Heart left ventricle (tissue), 16 donors: Measurements from ENCODE around the gene CTTN. TPM values are rescaled to one million over a fixed set of nuclear protein-coding genes. Genes with fewer than 3 reads are reported as not detected.
"Not testable (repeated sequence)": the region's sequence is repeated elsewhere in the genome, so short reads cannot be mapped to it uniquely, and the experiment has no call there.

Source experiments
- ATAC-seq, 4 donors: fragments of 200-7000 bp; cut with Tn5 transposase; one replicate each; pipeline ENCODE4 v1.9.1; 2020 to 2022; ENCODE audit warnings: moderate library complexity in 4 of 4, mild to moderate bottlenecking in 3 of 4, moderate number of reproducible peaks in 1 of 4
- DNase-seq, 5 donors: peaks; one replicate each; pipeline ENCODE4 v3.0.0-alpha.2; 2020
- H3K27ac ChIP-seq, 12 donors: fragments of 200-600 bp; sonication (generic) in 4 of 12; one replicate each; pipeline versions ENCODE4 v1.5.0 to v1.8.0; 2016 to 2022; ENCODE audit warnings: mild to moderate bottlenecking in 2 of 12
- H3K27me3 ChIP-seq, 9 donors: fragments of 200-600 bp; sonication (generic) in 2 of 9; one replicate each; pipeline versions ENCODE4 v1.5.1 to v1.8.0; 2016 to 2022; ENCODE audit warnings: mild to moderate bottlenecking in 3 of 9
- H3K36me3 ChIP-seq, 9 donors: fragments of 200-600 bp; sonication (generic) in 2 of 9; one replicate each; pipeline versions ENCODE4 v1.5.0 to v1.8.0; 2018 to 2022; ENCODE audit warnings: mild to moderate bottlenecking in 2 of 9
- H3K4me1 ChIP-seq, 12 donors: fragments of 200-600 bp; sonication (generic) in 4 of 12; one replicate each; pipeline versions ENCODE4 v1.5.0 to v1.8.0; 2016 to 2022; ENCODE audit warnings: mild to moderate bottlenecking in 3 of 12
- H3K4me3 ChIP-seq, 12 donors: fragments of 200-600 bp; sonication (generic) in 4 of 12; one replicate each; pipeline versions ENCODE4 v1.5.0 to v1.8.0; 2017 to 2022; ENCODE audit warnings: mild to moderate bottlenecking in 9 of 12, moderate library complexity in 4 of 12
- H3K9me3 ChIP-seq, 12 donors: fragments of 200-600 bp; sonication (generic) in 4 of 12; one replicate each; pipeline versions ENCODE4 v1.5.0 to v1.8.0; 2016 to 2022; ENCODE audit warnings: mild to moderate bottlenecking in 1 of 12
- POLR2A ChIP-seq, 2 donors: fragments of 450-650 bp; IDR thresholded peaks; one replicate each; pipeline ENCODE4 v1.6.1; 2017; ENCODE audit warnings: antibody characterized with exemption in 2 of 2, mild to moderate bottlenecking in 2 of 2, moderate library complexity in 2 of 2
- WGBS, 4 donors: extraction: QIAGEN DNeasy Blood & Tissue Kit in 2 of 4; methylation state at CpG; one replicate each; pipeline versions ENCODE4 v1.1.5 to v1.1.7; 2013 to 2018; 5-methylcytosine and 5-hydroxymethylcytosine counted together
- intact Hi-C, 10 donors: fragments of 100-400 bp; cut with DNase I; formaldehyde crosslinking; loops; one replicate each; pipeline versions ENCODE4 v1.11.1 to v1.14.2; 2022
- polyA plus RNA-seq, 2 donors: library from polyadenylated mRNA; stranded (reverse); fragments of 200-250 nt; gene quantifications; one replicate each; pipeline ENCODE4 v1.2.3, GENCODE V29; 2013
- total RNA-seq, 9 donors: library from RNA; depleted of rRNA in 2 of 9; stranded (reverse); fragments of >200 nt in 2 of 9; fragmentation: NEBNext Ultra II Directional in 3 of 9; extraction: Animal tissue kit (Norgen Biotek cat#: 25700) in 3 of 9; gene quantifications; one replicate each; pipeline versions ENCODE4 v1.1.0 to v1.2.4, GENCODE V29; 2016 to 2023
- TF ChIP-seq, protein P1 (sequence below), 12 donors: fragments of 200-600 bp; sonication (generic) in 4 of 12; IDR thresholded peaks; one replicate each; pipeline versions ENCODE4 v1.5.0 to v1.8.0; 2018 to 2022; ENCODE audit warnings: antibody characterized with exemption in 12 of 12, mild to moderate bottlenecking in 5 of 12
- donor health status: ischemic (EF 13 %, LVEDD 7.1; RV severe dilation, severe dysfunction).
- donor health status: healthy with polysubstance abuse.
- donor health status: DM: no; HTN: yes; CAD: no.
- donor health status: DM: no; HTN: no; CAD: no.
- donor health status: ischemic (EF 25% LVEDD 6.9; RV normal size, moderate dysfunction).
- donor health status: ischemic (EF 25% LVEDD 5.7; RV mildly dilated, moderate dysfunction).
- donor health status: healthy.
- donor health status: DM: yes; HTN: yes; CAD: no.
- donor health status: ischemic (EF 35%, LVEDD 5.7; RV mildly dilated, moderate dysfunction).
- donor health status: nonischemic (EF 11% LVEDD 7.7; RV severe dilation, severe dysfunction).
- donor health status: DM: yes; HTN: yes; CAD: no.
- donor health status: PGD.
- donor health status: ischemic (EF 29% LVEDD 5.4; RV normal size, mild dysfunction).
- donor health status: nonischemic (EF 23%, LVEDD 6.1; RV moderate dilation, normal function).

The CTTN gene
- total and polyA plus RNA-seq, 11 donors, result 77.3 to 186 (median 133) TPM

DNA sequence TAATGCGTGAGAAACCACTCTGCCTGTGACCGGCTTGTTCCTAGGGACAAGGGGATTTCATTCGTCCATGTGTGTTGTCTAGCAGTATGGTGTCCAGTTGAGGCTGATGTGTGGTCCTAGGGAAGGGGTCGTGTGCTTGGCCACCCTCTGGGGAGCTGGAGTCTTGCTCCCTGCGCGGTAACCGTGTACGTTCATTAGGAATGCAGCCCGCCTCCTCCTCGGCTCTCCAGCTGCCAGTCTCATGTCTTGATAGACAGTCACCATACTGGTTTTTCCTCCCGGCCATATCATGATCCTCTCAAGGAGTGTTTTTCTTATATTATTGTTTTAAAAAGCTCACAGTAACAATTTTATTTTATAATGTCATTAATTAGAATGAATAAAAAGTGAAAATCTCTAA is 5.9 kb downstream of the CTTN start:
- DNase-seq, result no peak
- 86 to 89% (median 87%) methylated on average over 11 of the region's 11 CpGs for WGBS, 4 donors
- Histone ChIP-seq H3K27ac (no peak overlapping the region), H3K36me3 (peaks cover 0 to 45% (median 39%) of the 10 kb centered on the region in 9 donors), H3K4me1 (peaks cover 3 to 75% (median 35%) of the 10 kb centered on the region in 12 donors), H3K9me3 (no peaks in the 10 kb centered on the region), H3K27me3 (peaks cover 0 to 35% (median 0%) of the 10 kb centered on the region in 9 donors), H3K4me3 (no peak overlapping the region)
- intact Hi-C loops, result no loop called here
- no peak for ATAC-seq
- TF ChIP-seq, protein P1, sequence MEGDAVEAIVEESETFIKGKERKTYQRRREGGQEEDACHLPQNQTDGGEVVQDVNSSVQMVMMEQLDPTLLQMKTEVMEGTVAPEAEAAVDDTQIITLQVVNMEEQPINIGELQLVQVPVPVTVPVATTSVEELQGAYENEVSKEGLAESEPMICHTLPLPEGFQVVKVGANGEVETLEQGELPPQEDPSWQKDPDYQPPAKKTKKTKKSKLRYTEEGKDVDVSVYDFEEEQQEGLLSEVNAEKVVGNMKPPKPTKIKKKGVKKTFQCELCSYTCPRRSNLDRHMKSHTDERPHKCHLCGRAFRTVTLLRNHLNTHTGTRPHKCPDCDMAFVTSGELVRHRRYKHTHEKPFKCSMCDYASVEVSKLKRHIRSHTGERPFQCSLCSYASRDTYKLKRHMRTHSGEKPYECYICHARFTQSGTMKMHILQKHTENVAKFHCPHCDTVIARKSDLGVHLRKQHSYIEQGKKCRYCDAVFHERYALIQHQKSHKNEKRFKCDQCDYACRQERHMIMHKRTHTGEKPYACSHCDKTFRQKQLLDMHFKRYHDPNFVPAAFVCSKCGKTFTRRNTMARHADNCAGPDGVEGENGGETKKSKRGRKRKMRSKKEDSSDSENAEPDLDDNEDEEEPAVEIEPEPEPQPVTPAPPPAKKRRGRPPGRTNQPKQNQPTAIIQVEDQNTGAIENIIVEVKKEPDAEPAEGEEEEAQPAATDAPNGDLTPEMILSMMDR (IDR thresholded peaks at IDR 0.05), result no peak
- no peak for TF ChIP-seq POLR2A (IDR thresholded peaks at IDR 0.05)

DNA sequence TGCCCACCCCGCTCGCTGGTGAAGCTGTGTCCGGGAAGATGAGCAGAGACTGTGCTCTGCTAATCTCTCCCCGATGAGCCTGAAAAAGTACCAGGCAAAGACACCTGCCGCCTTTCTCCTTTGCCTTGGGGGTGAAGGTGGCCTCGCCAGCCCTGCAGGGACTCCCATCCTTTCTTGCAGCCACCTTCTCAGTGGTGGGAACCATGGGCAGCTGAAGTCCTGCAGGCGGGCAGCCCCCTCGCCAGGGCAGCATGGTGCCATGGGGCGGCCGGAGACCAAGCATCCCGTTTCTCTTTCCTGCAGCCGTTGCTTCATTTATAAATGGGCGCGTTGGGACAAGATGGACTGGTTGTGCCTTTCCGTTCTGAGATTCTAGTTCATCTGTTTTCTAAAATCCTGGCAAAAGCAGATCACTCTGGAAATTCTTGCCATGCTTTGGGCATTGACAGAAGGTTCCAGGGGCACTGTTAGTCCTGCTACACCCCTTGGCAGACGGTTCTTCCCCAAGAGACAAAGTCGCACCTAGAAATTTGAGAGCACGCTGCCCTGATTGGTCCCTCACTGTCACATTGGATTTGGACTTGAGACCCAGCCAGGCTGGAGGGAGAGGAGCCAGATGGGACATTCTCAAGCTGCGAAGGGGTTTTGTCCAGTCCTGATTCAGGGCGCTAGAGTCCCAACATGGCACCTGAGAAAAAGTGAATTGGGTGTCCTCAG is 7.5 kb downstream of the CTTN start:
- DNase-seq (no peak), ATAC-seq (peak in 1 of 4 donors; percentile 16)
- 79 to 88% (median 84%) methylated on average over 20 of the region's 20 CpGs for WGBS, 4 donors
- Histone ChIP-seq H3K27ac (peak overlapping the region in 2 of 12 donors; percentile 9 to 27), H3K4me3 (no peak overlapping the region), H3K36me3 (peaks cover 0 to 61% (median 55%) of the 10 kb centered on the region in 9 donors), H3K9me3 (no peaks in the 10 kb centered on the region), H3K27me3 (peaks cover 0 to 38% (median 0%) of the 10 kb centered on the region in 9 donors), H3K4me1 (peaks cover 0 to 72% (median 26%) of the 10 kb centered on the region in 12 donors)
- TF ChIP-seq, protein P1 (IDR thresholded peaks at IDR 0.05), result no peak
- intact Hi-C loops, result no loop called here

DNA sequence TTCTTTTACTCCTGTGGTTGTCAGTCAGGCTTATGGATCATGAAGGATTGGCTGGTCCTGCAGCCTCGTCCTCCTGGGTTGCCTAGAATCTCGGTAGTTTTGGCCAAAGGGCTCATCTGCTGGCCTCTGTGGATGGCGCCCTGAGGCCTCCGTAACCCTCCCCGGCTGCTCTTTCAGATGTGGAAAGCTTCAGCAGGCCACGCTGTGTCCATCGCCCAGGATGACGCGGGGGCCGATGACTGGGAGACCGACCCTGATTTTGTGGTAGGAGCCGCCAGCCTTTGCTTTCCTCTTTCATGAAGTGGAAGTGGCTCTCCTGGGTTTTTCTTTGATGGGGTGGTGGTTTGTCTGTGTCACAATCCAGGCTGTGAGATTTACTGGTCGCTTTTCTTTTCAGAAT is 8.8 kb downstream of the CTTN start:
- WGBS, 4 donors, result 87 to 95% (median 94%) methylated on average over 11 to 13 of the region's 13 CpGs
- Histone ChIP-seq H3K9me3 (no peaks in the 10 kb centered on the region), H3K4me3 (no peak overlapping the region), H3K27me3 (peaks cover 0 to 46% (median 0%) of the 10 kb centered on the region in 9 donors), H3K4me1 (peaks cover 0 to 74% (median 19%) of the 10 kb centered on the region in 12 donors), H3K36me3 (peaks cover 0 to 74% (median 66%) of the 10 kb centered on the region in 9 donors), H3K27ac (peak overlapping the region in 6 of 12 donors; percentile 15 to 83 (median 66))
- DNase-seq (no peak), ATAC-seq (no peak)
- TF ChIP-seq, protein P1 (IDR thresholded peaks at IDR 0.05), result no peak
- intact Hi-C loops, result no loop called here

DNA sequence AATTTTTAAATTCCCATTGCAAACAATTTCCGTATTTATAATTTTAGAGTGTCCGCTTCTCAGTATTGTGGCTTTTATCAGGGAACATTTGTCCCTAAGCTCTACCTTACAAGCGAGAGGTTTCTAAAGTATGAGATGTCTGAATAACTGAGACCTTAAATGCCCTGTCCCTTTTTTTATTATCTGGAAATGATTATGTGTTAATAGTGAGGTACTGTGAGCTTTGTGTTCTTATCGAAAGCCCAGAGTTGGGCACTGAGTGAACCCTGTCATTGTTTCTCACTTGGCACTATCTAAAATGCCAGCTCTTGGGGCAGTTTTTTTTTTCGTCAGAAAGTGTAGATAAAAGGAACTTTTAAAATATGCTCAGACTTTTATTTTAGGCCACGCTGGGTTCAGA is 9.5 kb downstream of the CTTN start:
- H3K9me3 ChIP-seq, result no peaks in the 10 kb centered on the region
- intact Hi-C loops, result no loop called here
- TF ChIP-seq, protein P1 (IDR thresholded peaks at IDR 0.05), result no peak
- TF ChIP-seq POLR2A (IDR thresholded peaks at IDR 0.05), result no peak
- ATAC-seq (peak; percentile 29 to 48 (median 42)), DNase-seq (no peak)
- 64 to 79% (median 70%) methylated on average over 6 of the region's 6 CpGs for WGBS, 4 donors
- H3K27ac ChIP-seq, result peak overlapping the region in 8 of 12 donors; percentile 3 to 83 (median 44)
- peaks cover 0 to 67% (median 12%) of the 10 kb centered on the region in 12 donors for H3K4me1 ChIP-seq
- peaks cover 0 to 81% (median 73%) of the 10 kb centered on the region in 9 donors for H3K36me3 ChIP-seq
- peaks cover 0 to 48% (median 0%) of the 10 kb centered on the region in 9 donors for H3K27me3 ChIP-seq
- no peak overlapping the region for H3K4me3 ChIP-seq

DNA sequence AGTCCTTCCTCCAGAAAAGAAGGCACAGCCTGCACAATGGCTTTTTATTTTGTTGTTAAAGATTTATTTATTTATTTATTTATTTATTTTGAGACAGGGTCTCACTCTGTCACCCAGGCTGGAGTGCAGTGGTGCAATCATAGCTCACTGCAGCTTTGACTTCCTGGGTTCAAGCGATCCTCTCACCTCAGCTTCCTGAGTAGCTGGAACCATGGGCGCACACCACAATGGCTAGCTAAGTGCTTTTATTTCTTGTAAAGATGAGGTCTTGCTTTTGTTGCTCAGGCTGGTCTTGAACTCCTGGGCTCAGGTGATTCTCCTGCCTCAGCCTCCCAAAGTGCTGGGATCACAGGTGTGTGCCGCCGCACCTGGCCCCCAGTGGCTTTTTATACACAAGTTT is 10.0 kb downstream of the CTTN start:
- 93 to 96% (median 94%) methylated on average over 4 of the region's 4 CpGs for WGBS, 4 donors
- H3K4me3 ChIP-seq, DNase-seq, intact Hi-C loops, ATAC-seq, H3K9me3 ChIP-seq: not testable (repeated sequence)
- Histone ChIP-seq H3K4me1 (peaks cover 0 to 62% (median 12%) of the 10 kb centered on the region in 12 donors), H3K36me3 (peaks cover 3 to 86% (median 78%) of the 10 kb centered on the region in 9 donors), H3K27me3 (peaks cover 0 to 51% (median 0%) of the 10 kb centered on the region in 9 donors), H3K27ac (peak overlapping the region in 7 of 12 donors; percentile 21 to 83 (median 46))
